GM12892 (cell line): Measurements from ENCODE around the gene APBB1.
A peak's percentile ranks its signal among the peaks of the same experiment; 100 is the strongest.

Experiments used
- DNase-seq: peaks from one replicate; pipeline ENCODE4 v3.0.0; 2011; ENCODE audit not compliant: insufficient read length
- FAIRE-seq: peaks from 2 replicates; lab custom pipeline; 2011; peaks lifted over from hg19 to GRCh38; lab: Jason Lieb, UNC
- POLR2A ChIP-seq: IDR thresholded peaks from 2 replicates; pipeline ENCODE4 v1.6.1; 2011; ENCODE audit warnings: low read depth, low read length, control low read depth
- POLR2AphosphoS5 ChIP-seq: IDR thresholded peaks from 2 replicates; pipeline ENCODE4 v1.6.1; 2011; ENCODE audit warnings: low read depth, low read length, control low read depth
- TAF1 ChIP-seq: IDR thresholded peaks from 2 replicates; pipeline ENCODE4 v1.6.1; 2011; ENCODE audit warnings: low read depth, mild to moderate bottlenecking, control low read depth, low read length, borderline replicate concordance

APBB1 gene

DNA sequence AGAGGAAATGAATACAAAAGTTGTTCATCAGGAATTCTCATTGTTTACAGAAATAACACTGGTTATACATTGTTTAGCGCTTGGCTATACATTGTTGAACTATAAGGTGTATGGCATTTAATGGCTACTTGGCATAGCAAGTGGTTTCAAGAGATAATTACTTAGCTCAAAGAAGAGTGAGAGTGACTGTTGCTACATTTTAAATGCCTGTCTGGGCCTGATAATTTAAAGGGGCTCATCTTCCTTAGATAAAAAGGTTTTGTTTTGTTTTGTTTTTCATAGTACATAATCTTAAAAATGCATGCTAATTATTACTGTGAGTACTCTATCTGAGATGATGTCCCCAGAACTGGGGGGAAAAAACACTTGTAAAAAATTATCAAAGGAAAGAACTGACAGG, 30.1 kb downstream of the APBB1 start:
- DNase-seq (no peak), FAIRE-seq (peak; percentile 64)
- TF ChIP-seq TAF1 (no peak), POLR2A (no peak), POLR2AphosphoS5 (no peak)

- FAIRE-seq: peak; percentile 33
- no peak for DNase-seq
- TF ChIP-seq TAF1: no peak
Observed at GRCh38 chr11:6387811-6388599, 30.9 kb downstream of the APBB1 start.

DNA sequence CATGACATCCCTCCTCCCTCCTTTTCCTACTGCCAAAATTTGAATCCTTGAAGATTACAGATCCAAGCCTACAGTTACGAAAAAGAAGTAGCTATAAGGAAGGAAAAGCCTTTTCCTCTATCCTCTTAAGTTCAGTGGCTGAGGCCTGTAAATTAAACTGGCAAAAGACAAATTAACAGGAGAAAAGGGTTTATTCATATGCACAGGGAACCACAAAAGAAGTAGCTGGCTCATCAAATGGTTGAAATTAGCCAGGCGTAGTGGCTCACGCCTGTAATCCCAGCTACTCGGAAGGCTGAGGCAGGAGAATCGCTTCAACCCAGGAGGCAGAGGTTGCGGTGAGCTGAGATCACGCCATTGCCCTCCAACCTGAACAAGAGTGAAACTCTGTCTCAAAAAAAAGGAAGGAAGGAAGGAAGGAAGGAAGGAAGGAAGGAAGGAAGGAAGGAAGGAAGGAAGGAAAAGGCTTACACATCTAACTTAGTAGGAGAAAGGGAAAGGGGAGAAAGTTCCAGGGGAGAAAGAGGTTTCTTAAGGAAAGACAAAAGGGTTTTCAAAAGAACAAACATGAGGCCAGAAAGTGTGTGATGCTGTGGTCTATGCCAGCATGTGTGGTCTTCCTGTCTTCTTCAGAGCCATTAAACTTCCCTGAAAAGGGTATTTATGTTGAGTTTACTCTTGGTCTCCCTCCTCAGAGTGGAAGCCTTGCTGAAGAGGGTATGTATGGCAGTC, 33.7 kb downstream of the APBB1 start:
- DNase-seq: no peak
- TF ChIP-seq TAF1 (no peak), POLR2A (no peak), POLR2AphosphoS5 (no peak)
- no peak for FAIRE-seq

- peak; percentile 82 for FAIRE-seq
- no peak for TF ChIP-seq POLR2A
- TF ChIP-seq POLR2AphosphoS5: no peak
- no peak for TF ChIP-seq TAF1
- no peak for DNase-seq
Observed at GRCh38 chr11:6378640-6378989, 40.3 kb downstream of the APBB1 start.

GRCh38 chr11:6377902-6378639, 40.8 kb downstream of the APBB1 start:
- FAIRE-seq (no peak), DNase-seq (no peak)
- TF ChIP-seq POLR2A (no peak), TAF1 (no peak), POLR2AphosphoS5 (no peak)

DNA sequence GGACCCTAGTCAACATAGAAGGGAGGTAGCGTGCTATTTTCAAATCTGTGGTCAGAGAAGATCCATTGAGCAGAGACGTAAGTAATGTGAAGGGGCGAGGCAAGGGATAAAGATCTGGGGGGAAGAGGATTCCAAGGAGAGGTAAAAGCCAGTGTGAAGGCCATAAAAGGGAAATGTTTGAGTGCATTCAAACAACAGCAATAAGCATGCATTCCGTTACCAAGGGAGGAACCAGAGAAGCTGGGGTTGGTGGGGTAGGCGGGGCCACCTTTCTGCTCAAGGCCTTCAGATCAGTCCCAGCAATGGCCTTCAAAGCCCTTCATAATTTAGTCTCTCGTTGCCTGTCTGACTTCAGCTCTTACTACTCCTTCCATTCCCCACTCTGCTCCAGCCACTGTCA, 47.1 kb downstream of the APBB1 start:
- FAIRE-seq: no peak
- TF ChIP-seq POLR2A: no peak
- TF ChIP-seq TAF1: no peak
- no peak for TF ChIP-seq POLR2AphosphoS5
- DNase-seq: no peak

DNA sequence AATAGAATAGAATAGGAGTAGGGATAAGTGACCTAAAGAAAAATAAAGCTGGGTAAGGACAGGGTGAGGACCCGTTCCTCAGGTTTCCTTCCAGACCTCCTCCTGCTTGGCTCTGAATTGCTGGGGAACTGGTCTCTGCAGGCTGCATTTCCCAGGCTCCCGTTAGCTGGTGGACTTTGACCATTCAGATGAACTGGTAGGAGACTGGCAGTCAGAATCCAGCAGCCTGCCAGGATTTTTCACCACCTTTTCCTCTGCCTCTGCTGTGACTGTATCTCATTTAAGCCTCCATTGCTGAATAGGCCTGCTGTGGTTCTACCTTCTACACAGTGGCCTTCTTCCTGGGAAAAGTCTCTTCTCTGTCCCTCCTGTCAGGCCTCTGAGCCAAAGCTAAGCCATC, 53.2 kb downstream of the APBB1 start:
- DNase-seq (no peak), FAIRE-seq (no peak)
- TF ChIP-seq TAF1: no peak

DNA sequence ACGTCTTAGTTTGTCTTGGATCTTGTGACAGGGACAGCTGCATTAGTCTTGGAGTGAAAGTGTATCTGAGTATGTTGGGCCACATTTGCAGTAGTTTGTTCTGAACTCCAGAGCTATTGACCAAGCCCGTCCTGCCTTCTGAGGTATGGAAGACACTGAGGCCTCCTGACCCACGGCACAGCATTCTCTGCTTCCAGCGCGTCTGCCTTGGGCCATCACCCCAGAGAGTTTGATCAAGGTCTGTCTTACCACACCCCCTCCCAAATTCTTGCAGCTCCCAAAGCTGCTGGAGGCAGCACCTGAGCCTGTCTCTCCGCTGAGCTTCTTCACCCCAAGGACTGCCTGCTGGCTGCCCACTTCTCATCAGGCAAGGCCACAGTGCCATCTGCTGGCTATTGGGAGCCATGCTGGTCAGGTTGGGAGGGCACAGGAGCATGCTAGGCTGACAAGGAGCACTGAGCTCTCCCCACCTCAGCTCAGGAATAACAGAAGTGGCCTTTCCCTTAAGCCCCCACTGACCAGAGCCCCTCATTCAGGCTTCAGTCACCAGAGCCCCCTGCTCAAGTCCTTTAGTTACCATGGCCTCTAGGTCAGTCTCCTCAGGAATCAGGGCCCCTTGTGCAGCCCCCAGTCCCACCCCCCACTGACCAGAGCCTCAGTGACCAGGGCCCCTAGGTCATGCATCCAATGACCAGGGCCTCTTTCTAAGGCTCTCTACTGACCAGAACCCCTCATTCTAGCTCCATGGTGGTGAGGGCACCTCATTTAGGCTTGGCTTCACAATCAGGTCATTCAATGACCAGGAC, 55.8 kb downstream of the APBB1 start:
- FAIRE-seq: peak; percentile 95

GRCh38 chr11:6362185-6362872, 56.6 kb downstream of the APBB1 start:
- DNase-seq (no peak), FAIRE-seq (no peak)
- no peak for TF ChIP-seq TAF1
- TF ChIP-seq POLR2A: no peak
- no peak for TF ChIP-seq POLR2AphosphoS5

More for the DNA sequence above, 55.8 kb downstream of the APBB1 start:
- no peak for TF ChIP-seq POLR2A
- TF ChIP-seq TAF1: no peak
- no peak for TF ChIP-seq POLR2AphosphoS5
- DNase-seq: peak; percentile 48

- TF ChIP-seq POLR2A (no peak), TAF1 (no peak), POLR2AphosphoS5 (no peak)
- DNase-seq (no peak), FAIRE-seq (no peak)
Observed at GRCh38 chr11:6360183-6360582, 58.7 kb downstream of the APBB1 start.
